ENCODE measurements around the gene GRAMD1A.

DNA sequence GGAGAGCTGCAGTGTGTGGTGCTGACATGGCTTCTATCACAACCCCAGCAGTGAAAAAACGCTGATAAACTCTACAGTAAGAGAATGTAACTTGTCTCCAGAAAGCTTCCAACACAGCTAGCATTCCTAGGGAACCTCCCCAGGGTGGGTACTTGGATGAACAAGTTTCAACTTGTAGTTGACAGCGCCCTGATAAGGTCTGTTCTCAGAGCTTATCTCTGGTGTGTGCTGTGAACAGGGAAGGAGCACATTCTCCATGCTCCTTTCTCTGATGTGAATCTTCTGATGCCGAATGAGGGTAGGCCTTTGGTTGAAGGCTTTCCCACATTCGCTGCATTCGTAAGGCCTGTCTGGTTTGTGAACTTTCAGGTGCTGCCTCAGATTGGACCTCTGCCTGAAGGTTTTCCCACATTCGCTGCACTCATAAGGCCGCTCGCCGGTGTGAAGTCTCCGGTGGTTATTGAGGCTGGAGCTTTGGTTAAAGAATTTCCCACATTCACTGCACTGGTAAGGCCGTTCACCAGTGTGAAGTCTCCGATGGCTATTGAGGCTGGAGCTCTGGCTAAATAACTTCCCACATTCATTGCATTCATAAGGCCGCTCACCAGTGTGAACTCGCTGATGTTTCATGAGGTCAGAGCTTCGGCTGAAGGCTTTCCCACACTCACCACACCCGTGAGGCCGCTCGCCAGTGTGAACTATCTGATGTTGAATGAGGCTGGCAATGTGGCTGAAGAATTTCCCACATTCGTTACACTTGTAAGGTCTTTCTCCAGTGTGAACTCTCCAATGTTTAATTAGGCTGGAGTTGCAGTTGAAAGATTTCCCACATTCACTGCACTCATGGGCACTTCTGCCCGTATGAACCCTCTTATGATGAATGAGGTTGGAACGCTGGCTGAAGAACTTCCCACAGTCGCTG is 42.0 kb upstream of the GRAMD1A start:
- TF ChIP-seq SIN3A (IDR thresholded peaks at IDR 0.05; ENCODE audit: low read depth) (no peak), POLR2A (IDR thresholded peaks at IDR 0.05; ENCODE audit: borderline replicate concordance, extremely low read depth, insufficient read depth, insufficient read length) (no peak), REST (IDR thresholded peaks at IDR 0.05; ENCODE audit: low read depth) (no peak), CEBPB (IDR thresholded peaks at IDR 0.05; ENCODE audit: low read depth) (no peak), EZH2 (IDR thresholded peaks at IDR 0.05) (no peak)
- TF ChIP-seq, protein P1, sequence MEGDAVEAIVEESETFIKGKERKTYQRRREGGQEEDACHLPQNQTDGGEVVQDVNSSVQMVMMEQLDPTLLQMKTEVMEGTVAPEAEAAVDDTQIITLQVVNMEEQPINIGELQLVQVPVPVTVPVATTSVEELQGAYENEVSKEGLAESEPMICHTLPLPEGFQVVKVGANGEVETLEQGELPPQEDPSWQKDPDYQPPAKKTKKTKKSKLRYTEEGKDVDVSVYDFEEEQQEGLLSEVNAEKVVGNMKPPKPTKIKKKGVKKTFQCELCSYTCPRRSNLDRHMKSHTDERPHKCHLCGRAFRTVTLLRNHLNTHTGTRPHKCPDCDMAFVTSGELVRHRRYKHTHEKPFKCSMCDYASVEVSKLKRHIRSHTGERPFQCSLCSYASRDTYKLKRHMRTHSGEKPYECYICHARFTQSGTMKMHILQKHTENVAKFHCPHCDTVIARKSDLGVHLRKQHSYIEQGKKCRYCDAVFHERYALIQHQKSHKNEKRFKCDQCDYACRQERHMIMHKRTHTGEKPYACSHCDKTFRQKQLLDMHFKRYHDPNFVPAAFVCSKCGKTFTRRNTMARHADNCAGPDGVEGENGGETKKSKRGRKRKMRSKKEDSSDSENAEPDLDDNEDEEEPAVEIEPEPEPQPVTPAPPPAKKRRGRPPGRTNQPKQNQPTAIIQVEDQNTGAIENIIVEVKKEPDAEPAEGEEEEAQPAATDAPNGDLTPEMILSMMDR (IDR thresholded peaks at IDR 0.05 in 2 of 3, conservative IDR thresholded peaks at IDR 0.05 in 1 of 3; ENCODE audit: borderline replicate concordance in 1 of 3, insufficient read depth in 1 of 3, low read depth in 2 of 3, low read length in 2 of 3) = no peak
